IPS-20b (cell line): Measurements from ENCODE around the gene ARHGAP29.

ENCODE experiments used
- H3K27ac ChIP-seq: one replicate; pipeline ENCODE4 v1.5.1; 2013; ENCODE audit warnings: low read length
- H3K27me3 ChIP-seq: 2 replicates; pipeline ENCODE4 v1.6.1; 2013; ENCODE audit warnings: mild to moderate bottlenecking, low read length, inconsistent platforms; ENCODE audit not compliant: insufficient read depth
- H3K36me3 ChIP-seq: 2 replicates; pipeline ENCODE4 v1.6.1; 2013; ENCODE audit warnings: low read depth, mild to moderate bottlenecking, inconsistent platforms, low read length, moderate library complexity; ENCODE audit not compliant: insufficient read depth
- H3K4me1 ChIP-seq: 2 replicates; pipeline ENCODE4 v1.6.1; 2013; ENCODE audit warnings: mild to moderate bottlenecking, control low read depth, inconsistent platforms, low read length, moderate library complexity; ENCODE audit not compliant: insufficient read depth
- H3K4me3 ChIP-seq: 2 replicates; pipeline ENCODE4 v1.5.1; 2013; ENCODE audit warnings: mild to moderate bottlenecking, low read length, inconsistent platforms
- H3K9ac ChIP-seq: 2 replicates; pipeline ENCODE4 v1.6.1; 2013; ENCODE audit warnings: low read depth, mild to moderate bottlenecking, inconsistent platforms, low read length, moderate library complexity
- H3K9me3 ChIP-seq: 2 replicates; pipeline ENCODE4 v1.6.1; 2013; ENCODE audit warnings: mild to moderate bottlenecking, low read depth, low read length, inconsistent platforms; ENCODE audit not compliant: insufficient read depth

ARHGAP29 gene

GRCh38 chr1:94225845-94226244, 11.5 kb downstream of the ARHGAP29 start:
- no peaks in the 10 kb centered on the region for H3K9me3 ChIP-seq
- no peak overlapping the region for H3K27ac ChIP-seq
- no peak overlapping the region for H3K4me3 ChIP-seq
- no peaks in the 10 kb centered on the region for H3K4me1 ChIP-seq
- H3K36me3 ChIP-seq, result no peaks in the 10 kb centered on the region
- H3K9ac ChIP-seq, result no peak overlapping the region
- H3K27me3 ChIP-seq, result no peaks in the 10 kb centered on the region

GRCh38 chr1:94218332-94218731, 19.1 kb downstream of the ARHGAP29 start:
- Histone ChIP-seq H3K9me3 (no peaks in the 10 kb centered on the region), H3K9ac (no peak overlapping the region), H3K4me3 (no peak overlapping the region), H3K27me3 (no peaks in the 10 kb centered on the region), H3K27ac (no peak overlapping the region), H3K36me3 (no peaks in the 10 kb centered on the region), H3K4me1 (no peaks in the 10 kb centered on the region; the same call in 1 of the 2 replicates)

- H3K9ac ChIP-seq, result no peak overlapping the region
- H3K27me3 ChIP-seq, result no peaks in the 10 kb centered on the region
- no peaks in the 10 kb centered on the region for H3K9me3 ChIP-seq
- H3K27ac ChIP-seq, result no peak overlapping the region
- H3K4me1 ChIP-seq, result no peaks in the 10 kb centered on the region; the same call in 1 of the 2 replicates
- H3K4me3 ChIP-seq, result no peak overlapping the region
- H3K36me3 ChIP-seq, result no peaks in the 10 kb centered on the region
These were observed 21.4 kb downstream of the ARHGAP29 start for GRCh38 chr1:94215955-94216354.

GRCh38 chr1:94209982-94210381, 27.4 kb downstream of the ARHGAP29 start:
- no peaks in the 10 kb centered on the region for H3K9me3 ChIP-seq
- H3K4me1 ChIP-seq, result no peaks in the 10 kb centered on the region
- H3K36me3 ChIP-seq, result no peaks in the 10 kb centered on the region
- no peak overlapping the region for H3K27ac ChIP-seq
- no peaks in the 10 kb centered on the region for H3K27me3 ChIP-seq
- no peak overlapping the region for H3K4me3 ChIP-seq
- no peak overlapping the region for H3K9ac ChIP-seq

GRCh38 chr1:94209425-94209824, 28.0 kb downstream of the ARHGAP29 start:
- H3K9ac ChIP-seq, result no peak overlapping the region
- H3K9me3 ChIP-seq, result no peaks in the 10 kb centered on the region
- no peaks in the 10 kb centered on the region for H3K4me1 ChIP-seq
- H3K27me3 ChIP-seq, result no peaks in the 10 kb centered on the region
- no peaks in the 10 kb centered on the region for H3K36me3 ChIP-seq
- H3K4me3 ChIP-seq, result no peak overlapping the region
- H3K27ac ChIP-seq, result no peak overlapping the region

- H3K27ac ChIP-seq, result no peak overlapping the region
- H3K4me3 ChIP-seq, result no peak overlapping the region
- H3K4me1 ChIP-seq, result no peaks in the 10 kb centered on the region
- H3K27me3 ChIP-seq, result no peaks in the 10 kb centered on the region
- no peak overlapping the region for H3K9ac ChIP-seq
- H3K36me3 ChIP-seq, result peaks cover 3% of the 10 kb centered on the region; the same call in 1 of the 2 replicates
- H3K9me3 ChIP-seq, result no peaks in the 10 kb centered on the region
These were observed 29.7 kb downstream of the ARHGAP29 start for GRCh38 chr1:94207695-94208094.

GRCh38 chr1:94205639-94206038, 31.7 kb downstream of the ARHGAP29 start:
- Histone ChIP-seq H3K9me3 (no peaks in the 10 kb centered on the region), H3K4me1 (no peaks in the 10 kb centered on the region), H3K9ac (no peak overlapping the region), H3K27ac (no peak overlapping the region), H3K4me3 (no peak overlapping the region), H3K36me3 (peaks cover 8% of the 10 kb centered on the region; the same call in 1 of the 2 replicates), H3K27me3 (no peaks in the 10 kb centered on the region)

- Histone ChIP-seq H3K4me3 (no peak overlapping the region), H3K27ac (no peak overlapping the region), H3K27me3 (no peaks in the 10 kb centered on the region), H3K4me1 (no peaks in the 10 kb centered on the region), H3K9ac (no peak overlapping the region), H3K36me3 (peaks cover 8% of the 10 kb centered on the region; the same call in 1 of the 2 replicates), H3K9me3 (no peaks in the 10 kb centered on the region)
These were observed 35.1 kb downstream of the ARHGAP29 start for GRCh38 chr1:94202241-94202640.

- peaks cover 8% of the 10 kb centered on the region; the same call in 1 of the 2 replicates for H3K36me3 ChIP-seq
- H3K27ac ChIP-seq, result no peak overlapping the region
- H3K9ac ChIP-seq, result no peak overlapping the region
- no peaks in the 10 kb centered on the region for H3K9me3 ChIP-seq
- no peak overlapping the region for H3K4me3 ChIP-seq
- no peaks in the 10 kb centered on the region for H3K4me1 ChIP-seq
- no peaks in the 10 kb centered on the region for H3K27me3 ChIP-seq
These were observed 38.0 kb downstream of the ARHGAP29 start for GRCh38 chr1:94199398-94199797.

- H3K27me3 ChIP-seq, result no peaks in the 10 kb centered on the region
- H3K4me1 ChIP-seq, result no peaks in the 10 kb centered on the region; the same call in 1 of the 2 replicates
- no peak overlapping the region for H3K27ac ChIP-seq
- no peak overlapping the region for H3K4me3 ChIP-seq
- H3K9ac ChIP-seq, result no peak overlapping the region
- no peaks in the 10 kb centered on the region; the same call in 1 of the 2 replicates for H3K36me3 ChIP-seq
- H3K9me3 ChIP-seq, result no peaks in the 10 kb centered on the region
These were observed 43.1 kb downstream of the ARHGAP29 start for GRCh38 chr1:94194079-94194865.

- H3K4me3 ChIP-seq, result no peak overlapping the region
- H3K36me3 ChIP-seq, result no peaks in the 10 kb centered on the region; the same call in 1 of the 2 replicates
- no peak overlapping the region for H3K9ac ChIP-seq
- H3K27ac ChIP-seq, result no peak overlapping the region
- no peaks in the 10 kb centered on the region for H3K27me3 ChIP-seq
- H3K4me1 ChIP-seq, result no peaks in the 10 kb centered on the region; the same call in 1 of the 2 replicates
- no peaks in the 10 kb centered on the region for H3K9me3 ChIP-seq
These were observed 44.3 kb downstream of the ARHGAP29 start for GRCh38 chr1:94193128-94193527.

- H3K9me3 ChIP-seq, result no peaks in the 10 kb centered on the region
- no peaks in the 10 kb centered on the region for H3K27me3 ChIP-seq
- H3K27ac ChIP-seq, result no peak overlapping the region
- no peak overlapping the region for H3K4me3 ChIP-seq
- H3K4me1 ChIP-seq, result no peaks in the 10 kb centered on the region; the same call in 1 of the 2 replicates
- H3K36me3 ChIP-seq, result no peaks in the 10 kb centered on the region; the same call in 1 of the 2 replicates
- no peak overlapping the region for H3K9ac ChIP-seq
These were observed 46.2 kb downstream of the ARHGAP29 start for GRCh38 chr1:94191216-94191615.
